HEK293 (cell line): Measurements from ENCODE around the gene ACVR1.

Experiments
- CTCF ChIA-PET: fragments of 350-600 bp; formaldehyde crosslinking; extraction: SDS; loops from one replicate; lab custom pipeline; 2021; ENCODE audit warnings: antibody characterized with exemption; lab: Yijun Ruan, JAX
- POLR2A ChIA-PET: fragments of 300-600 bp; formaldehyde crosslinking; extraction: SDS; loops from one replicate; lab custom pipeline; 2020; ENCODE audit warnings: antibody characterized with exemption, inconsistent platforms; lab: Yijun Ruan, JAX
- H3K27ac ChIP-seq: fragments of 200-500 bp; sonication (Bioruptor generic); 2 replicates; pipeline ENCODE4 v1.5.1; 2014; ENCODE audit warnings: low read depth, low read length, control low read depth, inconsistent platforms; ENCODE audit errors: extremely low read depth
- H3K36me3 ChIP-seq, 2 experiments: fragments of 200-500 bp in 1 of 2; sonication (Bioruptor generic) in 1 of 2; 1 replicate in 1 of 2; 2 replicates in 1 of 2; pipeline ENCODE4 v1.5.1; 2014 to 2017; ENCODE audit warnings: inconsistent platforms in 2 of 2, low read length in 2 of 2; ENCODE audit not compliant: control insufficient read depth in 2 of 2, insufficient read depth in 1 of 2
- H3K4me1 ChIP-seq: fragments of 200-500 bp; sonication (Bioruptor generic); 2 replicates; pipeline ENCODE4 v1.5.1; 2014; ENCODE audit warnings: mild to moderate bottlenecking, low read length, inconsistent platforms; ENCODE audit not compliant: control insufficient read depth, insufficient read depth
- H3K4me3 ChIP-seq: 2 replicates; pipeline ENCODE4 v1.5.1; 2011; ENCODE audit warnings: low read depth, mild to moderate bottlenecking, control low read depth, low read length, moderate library complexity
- H3K9me3 ChIP-seq: fragments of 200-500 bp; sonication (Bioruptor generic); 2 replicates; pipeline ENCODE4 v1.5.1; 2014; ENCODE audit warnings: low read depth, low read length, inconsistent platforms; ENCODE audit not compliant: control insufficient read depth, insufficient read depth
- AEBP2 ChIP-seq: fragments of 450-650 bp; formaldehyde crosslinking; IDR thresholded peaks from 2 replicates; pipeline ENCODE4 v1.5.1; 2016; ENCODE audit warnings: missing biosample characterization, missing genetic modification characterization, borderline replicate concordance
- EGR2 ChIP-seq: fragments of 450-650 bp; formaldehyde crosslinking; IDR thresholded peaks from 2 replicates; pipeline ENCODE4 v1.5.1; 2016; ENCODE audit warnings: low read depth, missing biosample characterization, missing genetic modification characterization
- FEZF1 ChIP-seq: fragments of 450-650 bp; formaldehyde crosslinking; IDR thresholded peaks from 2 replicates; pipeline ENCODE4 v1.5.1; 2016; ENCODE audit warnings: missing biosample characterization, missing genetic modification characterization
- ZBTB48 ChIP-seq: fragments of 450-650 bp; formaldehyde crosslinking; IDR thresholded peaks from 2 replicates; pipeline ENCODE4 v1.5.1; 2016; ENCODE audit warnings: missing biosample characterization, missing genetic modification characterization
- ZNF19 ChIP-seq: fragments of 450-650 bp; formaldehyde crosslinking; IDR thresholded peaks from 2 replicates; pipeline ENCODE4; 2016; ENCODE audit warnings: missing biosample characterization, missing genetic modification characterization, low read depth
- ZNF239 ChIP-seq: fragments of 450-650 bp; formaldehyde crosslinking; IDR thresholded peaks from 2 replicates; pipeline ENCODE4 v1.5.1; 2016; ENCODE audit warnings: missing biosample characterization, missing genetic modification characterization
- ZNF280C ChIP-seq: fragments of 450-650 bp; formaldehyde crosslinking; IDR thresholded peaks from 2 replicates; pipeline ENCODE4 v1.5.1; 2016; ENCODE audit warnings: missing biosample characterization, missing genetic modification characterization
- ZNF48 ChIP-seq: fragments of 450-650 bp; formaldehyde crosslinking; IDR thresholded peaks from 2 replicates; pipeline ENCODE4 v1.5.1; 2016; ENCODE audit warnings: missing biosample characterization, missing genetic modification characterization
- ZNF629 ChIP-seq: fragments of 450-650 bp; formaldehyde crosslinking; IDR thresholded peaks from 2 replicates; pipeline ENCODE4 v1.5.1; 2017; ENCODE audit warnings: missing biosample characterization, missing genetic modification characterization
- TF ChIP-seq, protein P1 (sequence below): fragments of 450-650 bp; formaldehyde crosslinking; IDR thresholded peaks from 2 replicates; pipeline ENCODE4 v1.5.1; 2016; ENCODE audit warnings: missing biosample characterization, missing genetic modification characterization
- TF ChIP-seq, protein P2 (sequence below): fragments of 450-650 bp; formaldehyde crosslinking; IDR thresholded peaks from 2 replicates; pipeline ENCODE4 v1.5.1; 2017; ENCODE audit warnings: missing biosample characterization, missing genetic modification characterization
- TF ChIP-seq, protein P3 (sequence below): fragments of 450-650 bp; formaldehyde crosslinking; IDR thresholded peaks from 2 replicates; pipeline ENCODE4 v1.5.1; 2016; ENCODE audit warnings: missing biosample characterization, missing genetic modification characterization

ACVR1 gene

DNA sequence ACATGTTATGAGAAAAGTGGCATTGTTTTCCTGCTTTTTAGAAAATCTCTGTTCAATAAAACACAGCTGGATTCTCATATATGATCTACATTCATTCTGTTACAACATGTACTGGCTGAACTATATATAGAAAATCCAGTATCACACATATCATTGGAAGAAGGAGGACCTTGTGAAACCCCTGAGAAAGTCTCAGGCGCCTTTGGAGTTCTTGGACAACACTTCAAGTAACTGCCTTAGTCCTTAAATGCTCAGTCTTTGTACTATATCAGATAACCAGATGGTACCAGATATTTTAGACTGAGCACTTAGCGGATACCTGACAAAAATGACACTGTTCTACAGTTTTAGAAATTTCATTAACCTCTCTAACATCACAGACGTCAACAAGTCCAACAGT is 72.2 kb downstream of the ACVR1 start (continued):
- TF ChIP-seq, protein P1, sequence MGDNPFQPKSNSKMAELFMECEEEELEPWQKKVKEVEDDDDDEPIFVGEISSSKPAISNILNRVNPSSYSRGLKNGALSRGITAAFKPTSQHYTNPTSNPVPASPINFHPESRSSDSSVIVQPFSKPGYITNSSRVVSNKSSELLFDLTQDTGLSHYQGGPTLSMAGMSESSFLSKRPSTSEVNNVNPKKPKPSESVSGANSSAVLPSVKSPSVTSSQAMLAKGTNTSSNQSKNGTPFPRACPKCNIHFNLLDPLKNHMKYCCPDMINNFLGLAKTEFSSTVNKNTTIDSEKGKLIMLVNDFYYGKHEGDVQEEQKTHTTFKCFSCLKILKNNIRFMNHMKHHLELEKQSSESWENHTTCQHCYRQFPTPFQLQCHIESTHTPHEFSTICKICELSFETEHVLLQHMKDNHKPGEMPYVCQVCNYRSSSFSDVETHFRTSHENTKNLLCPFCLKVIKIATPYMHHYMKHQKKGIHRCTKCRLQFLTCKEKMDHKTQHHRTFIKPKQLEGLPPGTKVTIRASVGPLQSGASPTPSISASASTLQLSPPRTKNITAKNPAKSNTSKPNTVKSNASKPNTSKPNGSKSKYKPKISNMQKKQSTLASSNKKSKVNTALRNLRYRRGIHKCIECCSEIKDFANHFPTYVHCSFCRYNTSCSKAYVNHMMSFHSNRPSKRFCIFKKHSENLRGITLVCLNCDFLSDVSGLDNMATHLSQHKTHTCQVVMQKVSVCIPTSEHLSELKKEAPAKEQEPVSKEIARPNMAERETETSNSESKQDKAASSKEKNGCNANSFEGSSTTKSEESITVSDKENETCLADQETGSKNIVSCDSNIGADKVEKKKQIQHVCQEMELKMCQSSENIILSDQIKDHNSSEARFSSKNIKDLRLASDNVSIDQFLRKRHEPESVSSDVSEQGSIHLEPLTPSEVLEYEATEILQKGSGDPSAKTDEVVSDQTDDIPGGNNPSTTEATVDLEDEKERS (tag by site-specific recombination) = no peak
- TF ChIP-seq AEBP2 = no peak
- no peak for TF ChIP-seq ZBTB48 (tag by site-specific recombination)
- no peak for TF ChIP-seq ZNF280C (tag by site-specific recombination)

GRCh38 chr2:157803476-157803875 is 72.7 kb downstream of the ACVR1 start:
- CTCF ChIA-PET = interaction anchor here (1.3 kb wide), 1 partner anchor 10 kb away, joined by 4 read pairs; no protein-coding TSS in a partner anchor
- no peaks in the 10 kb centered on the region for H3K4me1 ChIP-seq
- H3K36me3 ChIP-seq = no peaks in the 10 kb centered on the region
- H3K27ac ChIP-seq = no peak overlapping the region
- TF ChIP-seq, protein P2, sequence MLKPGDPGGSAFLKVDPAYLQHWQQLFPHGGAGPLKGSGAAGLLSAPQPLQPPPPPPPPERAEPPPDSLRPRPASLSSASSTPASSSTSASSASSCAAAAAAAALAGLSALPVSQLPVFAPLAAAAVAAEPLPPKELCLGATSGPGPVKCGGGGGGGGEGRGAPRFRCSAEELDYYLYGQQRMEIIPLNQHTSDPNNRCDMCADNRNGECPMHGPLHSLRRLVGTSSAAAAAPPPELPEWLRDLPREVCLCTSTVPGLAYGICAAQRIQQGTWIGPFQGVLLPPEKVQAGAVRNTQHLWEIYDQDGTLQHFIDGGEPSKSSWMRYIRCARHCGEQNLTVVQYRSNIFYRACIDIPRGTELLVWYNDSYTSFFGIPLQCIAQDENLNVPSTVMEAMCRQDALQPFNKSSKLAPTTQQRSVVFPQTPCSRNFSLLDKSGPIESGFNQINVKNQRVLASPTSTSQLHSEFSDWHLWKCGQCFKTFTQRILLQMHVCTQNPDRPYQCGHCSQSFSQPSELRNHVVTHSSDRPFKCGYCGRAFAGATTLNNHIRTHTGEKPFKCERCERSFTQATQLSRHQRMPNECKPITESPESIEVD (tag by site-specific recombination) = no peak
- TF ChIP-seq ZNF48 (tag by site-specific recombination) (no peak), FEZF1 (tag by site-specific recombination) (no peak), ZNF239 (no peak), ZNF629 (tag by site-specific recombination) (no peak), ZNF19 (no peak), EGR2 (tag by site-specific recombination) (no peak)
- TF ChIP-seq, protein P3, sequence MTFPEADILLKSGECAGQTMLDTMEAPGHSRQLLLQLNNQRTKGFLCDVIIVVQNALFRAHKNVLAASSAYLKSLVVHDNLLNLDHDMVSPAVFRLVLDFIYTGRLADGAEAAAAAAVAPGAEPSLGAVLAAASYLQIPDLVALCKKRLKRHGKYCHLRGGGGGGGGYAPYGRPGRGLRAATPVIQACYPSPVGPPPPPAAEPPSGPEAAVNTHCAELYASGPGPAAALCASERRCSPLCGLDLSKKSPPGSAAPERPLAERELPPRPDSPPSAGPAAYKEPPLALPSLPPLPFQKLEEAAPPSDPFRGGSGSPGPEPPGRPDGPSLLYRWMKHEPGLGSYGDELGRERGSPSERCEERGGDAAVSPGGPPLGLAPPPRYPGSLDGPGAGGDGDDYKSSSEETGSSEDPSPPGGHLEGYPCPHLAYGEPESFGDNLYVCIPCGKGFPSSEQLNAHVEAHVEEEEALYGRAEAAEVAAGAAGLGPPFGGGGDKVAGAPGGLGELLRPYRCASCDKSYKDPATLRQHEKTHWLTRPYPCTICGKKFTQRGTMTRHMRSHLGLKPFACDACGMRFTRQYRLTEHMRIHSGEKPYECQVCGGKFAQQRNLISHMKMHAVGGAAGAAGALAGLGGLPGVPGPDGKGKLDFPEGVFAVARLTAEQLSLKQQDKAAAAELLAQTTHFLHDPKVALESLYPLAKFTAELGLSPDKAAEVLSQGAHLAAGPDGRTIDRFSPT (tag by site-specific recombination) = no peak
- H3K9me3 ChIP-seq = no peaks in the 10 kb centered on the region
- POLR2A ChIA-PET = no interaction called here
- no peak overlapping the region for H3K4me3 ChIP-seq
